ENCODE measurements around the gene EPB42. TPM values are rescaled to one million over a fixed set of nuclear protein-coding genes. Genes with fewer than 3 reads are reported as not detected.
"Not testable (repeated sequence)": the region's sequence is repeated elsewhere in the genome, so short reads cannot be mapped to it uniquely, and the experiment has no call there.

The EPB42 gene
- total and polyA plus RNA-seq, 12 donors, result 0.03 to 0.26 (median 0.15) TPM; not detected in 5

DNA sequence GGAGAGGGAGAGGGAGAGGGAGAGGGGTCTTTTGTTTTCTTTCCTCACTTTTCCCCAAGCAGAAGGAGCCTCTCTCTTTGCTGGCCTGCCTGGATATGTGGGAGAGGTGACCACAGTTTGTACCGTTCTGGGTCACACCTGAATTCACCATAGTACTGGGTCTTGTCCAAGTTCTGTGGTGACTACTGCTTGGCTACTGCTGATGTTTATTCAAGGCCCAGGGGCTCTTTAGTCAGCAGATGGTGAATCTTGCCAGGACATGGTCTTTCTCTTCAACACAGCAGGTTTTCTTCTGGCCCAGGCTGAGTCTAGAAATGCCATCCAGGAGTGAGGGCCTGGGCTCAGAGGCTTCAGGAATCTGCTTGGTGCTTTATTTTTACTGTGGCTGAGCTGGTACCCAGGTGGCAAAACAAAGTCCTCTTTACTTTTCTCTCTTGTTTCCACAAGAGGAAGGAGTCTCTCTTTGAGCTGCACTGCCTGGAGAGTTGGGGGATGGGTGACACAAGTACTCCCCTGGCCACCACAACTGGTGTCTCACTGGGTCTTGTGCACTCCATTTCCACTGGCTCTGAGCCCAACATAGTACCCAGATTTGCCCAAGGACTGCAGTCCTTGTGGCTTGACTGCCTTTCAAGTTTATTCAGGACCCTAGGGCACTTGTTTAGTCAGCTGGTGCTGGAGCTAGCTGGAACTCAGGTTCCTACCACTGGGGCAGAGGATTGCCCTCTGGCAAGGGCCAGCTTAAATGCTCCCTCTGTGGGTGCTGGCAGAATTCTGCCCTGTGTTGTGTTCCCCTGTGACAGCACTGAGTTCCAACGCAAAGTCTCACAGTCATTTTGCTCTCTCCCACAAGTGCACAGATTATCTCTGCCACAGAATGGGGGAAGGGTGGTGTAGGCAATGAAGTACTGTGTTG, 52.4 kb downstream of the EPB42 start:
- peaks cover 0 to 8% (median 0%) of the 10 kb centered on the region in 11 donors for H3K9me3 ChIP-seq

GRCh38 chr15:43167261-43167660, 53.6 kb downstream of the EPB42 start:
- ATAC-seq; H3K27ac ChIP-seq; DNase-seq; H3K27me3 ChIP-seq; H3K4me3 ChIP-seq; H3K9me3 ChIP-seq; intact Hi-C loops (cut with DNase I): not testable (repeated sequence)
- peaks cover 0 to 79% (median 27%) of the 10 kb centered on the region in 9 donors for H3K36me3 ChIP-seq
- H3K4me1 ChIP-seq, result peaks cover 0 to 10% (median 0%) of the 10 kb centered on the region in 9 donors
- WGBS, 2 donors, result 97 to 98% methylated on average over 14 to 28 of the region's 28 CpGs

More for the DNA sequence above, 52.4 kb downstream of the EPB42 start:
- TF ChIP-seq, protein P1, sequence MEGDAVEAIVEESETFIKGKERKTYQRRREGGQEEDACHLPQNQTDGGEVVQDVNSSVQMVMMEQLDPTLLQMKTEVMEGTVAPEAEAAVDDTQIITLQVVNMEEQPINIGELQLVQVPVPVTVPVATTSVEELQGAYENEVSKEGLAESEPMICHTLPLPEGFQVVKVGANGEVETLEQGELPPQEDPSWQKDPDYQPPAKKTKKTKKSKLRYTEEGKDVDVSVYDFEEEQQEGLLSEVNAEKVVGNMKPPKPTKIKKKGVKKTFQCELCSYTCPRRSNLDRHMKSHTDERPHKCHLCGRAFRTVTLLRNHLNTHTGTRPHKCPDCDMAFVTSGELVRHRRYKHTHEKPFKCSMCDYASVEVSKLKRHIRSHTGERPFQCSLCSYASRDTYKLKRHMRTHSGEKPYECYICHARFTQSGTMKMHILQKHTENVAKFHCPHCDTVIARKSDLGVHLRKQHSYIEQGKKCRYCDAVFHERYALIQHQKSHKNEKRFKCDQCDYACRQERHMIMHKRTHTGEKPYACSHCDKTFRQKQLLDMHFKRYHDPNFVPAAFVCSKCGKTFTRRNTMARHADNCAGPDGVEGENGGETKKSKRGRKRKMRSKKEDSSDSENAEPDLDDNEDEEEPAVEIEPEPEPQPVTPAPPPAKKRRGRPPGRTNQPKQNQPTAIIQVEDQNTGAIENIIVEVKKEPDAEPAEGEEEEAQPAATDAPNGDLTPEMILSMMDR (IDR thresholded peaks at IDR 0.05), result peak in 1 of 9 donors; percentile 16
- peak in 1 of 2 donors; percentile 16 for DNase-seq
- Histone ChIP-seq H3K4me1 (peaks cover 0 to 10% (median 0%) of the 10 kb centered on the region in 9 donors), H3K4me3 (no peak overlapping the region), H3K36me3 (peaks cover 0 to 79% (median 35%) of the 10 kb centered on the region in 9 donors), H3K27ac (peak overlapping the region in 9 of 10 donors; percentile 20 to 73 (median 54)), H3K27me3 (no peaks in the 10 kb centered on the region)
- 52 to 55% methylated on average over 2 of the region's 2 CpGs for WGBS, 2 donors
- intact Hi-C loops (cut with DNase I), result no loop called here
- ATAC-seq, result peak; percentile 49 to 96 (median 87)

- 95 to 100% methylated on average over 1 to 2 of the region's 2 CpGs for WGBS, 2 donors
- intact Hi-C loops (cut with DNase I), result no loop called here
- Histone ChIP-seq H3K27me3 (no peaks in the 10 kb centered on the region), H3K4me1 (peaks cover 0 to 10% (median 0%) of the 10 kb centered on the region in 9 donors), H3K27ac (no peak overlapping the region), H3K36me3 (peaks cover 0 to 79% (median 23%) of the 10 kb centered on the region in 9 donors), H3K4me3 (no peak overlapping the region), H3K9me3 (no peaks in the 10 kb centered on the region)
- TF ChIP-seq, protein P1 (IDR thresholded peaks at IDR 0.05), result no peak
- DNase-seq, result no peak
- ATAC-seq, result no peak
Observed at GRCh38 chr15:43165801-43166325, 55.0 kb downstream of the EPB42 start.

- intact Hi-C loops (cut with DNase I), result loop anchor here in 1 of 10 donors (10.0 kb wide), 1 partner anchor 98 kb away; no protein-coding TSS in a partner anchor
- Histone ChIP-seq H3K4me1 (peaks cover 0 to 7% (median 0%) of the 10 kb centered on the region in 9 donors), H3K27me3 (no peaks in the 10 kb centered on the region), H3K36me3 (peaks cover 0 to 100% (median 51%) of the 10 kb centered on the region in 9 donors), H3K9me3 (no peaks in the 10 kb centered on the region), H3K27ac (no peak overlapping the region), H3K4me3 (no peak overlapping the region)
- ATAC-seq (no peak), DNase-seq (no peak)
- TF ChIP-seq, protein P1 (IDR thresholded peaks at IDR 0.05), result no peak
Observed at GRCh38 chr15:43153269-43153668, 67.5 kb downstream of the EPB42 start.
